Endometrium (tissue), 2 donors: ENCODE results near the gene KAZN.

Source experiments
- FAIRE-seq: peaks from 2 replicates; lab custom pipeline; 2012; peaks lifted over from hg19 to GRCh38; lab: Jason Lieb, UNC
- donor health status: control.
- donor health status: control.

Gene KAZN

GRCh38 chr1:14919751-14920150 is 321.3 kb downstream of the KAZN start:
- FAIRE-seq = no peak

GRCh38 chr1:14921057-14921456 is 322.6 kb downstream of the KAZN start:
- no peak for FAIRE-seq

DNA sequence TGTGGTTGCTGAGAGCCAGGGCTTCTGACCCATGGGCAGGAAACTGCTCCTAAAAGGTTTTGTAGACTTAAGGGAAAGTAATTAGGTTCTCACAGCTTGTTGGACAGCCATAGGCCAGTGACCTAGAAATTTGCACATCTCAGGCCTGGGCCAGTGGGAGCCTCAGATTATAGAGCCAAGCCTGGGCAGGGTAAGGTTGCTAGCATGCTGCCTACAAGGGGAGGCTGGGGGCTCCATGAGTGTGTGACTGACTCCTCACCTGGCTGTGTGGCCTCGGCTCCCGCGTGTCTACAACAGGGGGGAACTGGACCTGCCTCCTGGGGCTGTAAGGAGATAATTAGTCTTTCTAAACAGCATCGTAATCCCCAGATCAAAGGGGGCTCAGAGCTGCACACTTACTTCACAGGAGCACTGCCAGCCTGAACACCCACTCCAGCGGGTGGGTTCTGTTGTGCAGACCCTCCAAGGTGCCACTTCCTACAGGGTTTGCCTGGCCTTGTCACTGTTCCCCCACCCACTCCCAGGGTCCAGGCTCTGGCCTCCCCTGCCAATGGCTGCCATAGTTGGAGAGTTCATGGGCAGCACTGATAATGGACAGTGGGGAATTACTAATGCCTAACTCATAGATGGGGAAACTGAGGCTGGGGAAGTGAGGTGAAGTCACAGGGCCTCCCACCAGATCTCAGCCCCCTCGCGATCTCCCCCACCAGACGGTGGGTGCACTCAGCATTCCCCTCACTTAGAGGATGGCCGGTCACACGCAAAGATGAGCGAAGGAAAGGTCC is 324.6 kb downstream of the KAZN start:
- no peak for FAIRE-seq

DNA sequence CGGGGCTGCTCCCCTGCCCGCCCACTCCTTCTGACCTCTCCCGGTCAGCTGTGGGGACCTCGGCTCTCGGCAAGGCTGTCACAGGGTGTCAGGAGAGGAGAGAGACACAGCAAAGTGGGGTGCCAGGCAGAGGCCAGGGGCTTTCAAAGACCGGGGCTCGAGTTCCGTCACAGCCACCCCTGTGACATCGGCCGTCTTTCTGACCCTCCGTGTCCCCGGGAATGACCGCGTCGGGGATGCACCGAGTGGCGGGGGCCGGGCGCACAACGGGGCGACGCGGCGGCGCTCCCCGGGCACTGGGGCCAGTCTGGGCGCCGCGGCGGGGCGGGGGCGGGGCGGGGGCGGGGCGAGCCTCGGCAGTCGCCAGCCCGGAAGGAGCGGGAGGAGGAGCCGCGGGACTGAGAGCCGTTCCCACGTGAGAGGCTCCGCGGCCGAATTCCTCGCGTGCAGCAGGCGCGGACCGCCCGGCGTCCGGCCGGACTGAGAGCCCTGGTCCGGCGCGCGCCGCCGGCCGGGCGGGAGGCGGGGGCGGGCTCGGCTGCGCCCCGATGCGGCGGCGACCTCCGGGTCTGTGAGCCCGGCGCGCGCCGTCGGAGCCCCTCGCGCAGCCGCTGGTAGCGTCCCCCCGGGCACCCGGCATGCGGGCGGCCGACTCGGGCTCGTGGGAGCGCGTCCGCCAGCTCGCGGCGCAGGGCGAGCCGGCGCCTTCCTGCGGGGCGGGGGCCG is 325.4 kb downstream of the KAZN start:
- no peak for FAIRE-seq

GRCh38 chr1:14924455-14925331 is 326.2 kb downstream of the KAZN start:
- no peak for FAIRE-seq

GRCh38 chr1:14925336-14926136 is 327.1 kb downstream of the KAZN start:
- FAIRE-seq = no peak

GRCh38 chr1:14926229-14926628 is 327.7 kb downstream of the KAZN start:
- FAIRE-seq = no peak

DNA sequence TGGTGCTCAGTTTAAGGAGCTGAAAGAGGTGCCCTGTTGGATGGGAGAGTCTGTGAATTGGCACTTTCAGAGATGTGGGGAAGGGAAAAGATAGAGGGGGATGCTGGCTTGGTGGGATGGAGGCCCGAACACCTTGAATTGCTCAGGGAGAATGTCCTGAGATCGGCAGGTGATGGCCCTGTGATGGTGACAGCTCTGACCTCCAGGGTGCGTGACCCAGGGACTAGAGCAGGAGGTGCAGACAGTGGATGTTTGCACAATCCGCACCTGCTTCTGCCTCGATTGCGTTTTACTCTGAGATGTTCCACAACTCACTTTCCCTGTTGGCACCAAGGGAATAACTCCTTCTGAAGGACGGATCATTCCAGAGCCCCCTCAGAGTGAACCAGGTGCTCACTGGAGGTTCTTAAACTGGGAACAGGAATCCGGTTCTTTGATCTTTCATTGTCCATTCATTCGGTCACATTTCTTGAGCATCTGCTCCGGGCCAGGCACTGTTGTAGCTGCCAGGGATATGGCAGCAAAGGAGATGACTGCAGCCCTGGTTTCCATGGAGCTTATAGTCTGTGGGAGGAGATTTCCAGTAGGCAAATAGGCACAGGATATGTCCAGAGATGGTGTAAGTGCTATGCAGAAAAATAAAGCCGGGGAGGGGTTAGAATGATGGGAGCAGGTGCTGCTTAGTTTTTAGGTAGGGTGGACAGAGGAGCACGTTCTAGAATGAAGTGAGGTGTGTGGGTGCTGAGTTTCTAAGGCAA is 328.5 kb downstream of the KAZN start:
- FAIRE-seq = no peak

DNA sequence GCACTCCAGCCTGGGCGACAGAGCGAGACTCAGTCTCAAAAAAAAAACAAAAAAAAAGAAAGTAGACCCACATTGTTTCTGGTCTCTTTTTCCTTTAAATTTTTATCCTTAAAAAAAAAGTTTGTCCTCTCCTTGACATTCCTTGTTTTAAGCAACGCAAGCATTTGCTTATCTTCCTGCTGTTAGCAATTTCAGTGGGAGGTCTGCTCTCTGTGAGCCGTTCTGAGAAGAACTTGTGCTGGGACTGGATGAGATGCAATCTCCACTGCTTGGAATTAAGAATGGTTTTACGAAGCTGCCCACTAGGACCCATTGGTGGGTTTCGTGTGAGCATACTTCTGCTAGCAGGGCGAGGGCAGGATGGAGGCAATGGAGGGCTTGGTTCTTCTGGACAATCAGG is 329.9 kb downstream of the KAZN start:
- FAIRE-seq = no peak

GRCh38 chr1:14928886-14929546 is 330.5 kb downstream of the KAZN start:
- no peak for FAIRE-seq

DNA sequence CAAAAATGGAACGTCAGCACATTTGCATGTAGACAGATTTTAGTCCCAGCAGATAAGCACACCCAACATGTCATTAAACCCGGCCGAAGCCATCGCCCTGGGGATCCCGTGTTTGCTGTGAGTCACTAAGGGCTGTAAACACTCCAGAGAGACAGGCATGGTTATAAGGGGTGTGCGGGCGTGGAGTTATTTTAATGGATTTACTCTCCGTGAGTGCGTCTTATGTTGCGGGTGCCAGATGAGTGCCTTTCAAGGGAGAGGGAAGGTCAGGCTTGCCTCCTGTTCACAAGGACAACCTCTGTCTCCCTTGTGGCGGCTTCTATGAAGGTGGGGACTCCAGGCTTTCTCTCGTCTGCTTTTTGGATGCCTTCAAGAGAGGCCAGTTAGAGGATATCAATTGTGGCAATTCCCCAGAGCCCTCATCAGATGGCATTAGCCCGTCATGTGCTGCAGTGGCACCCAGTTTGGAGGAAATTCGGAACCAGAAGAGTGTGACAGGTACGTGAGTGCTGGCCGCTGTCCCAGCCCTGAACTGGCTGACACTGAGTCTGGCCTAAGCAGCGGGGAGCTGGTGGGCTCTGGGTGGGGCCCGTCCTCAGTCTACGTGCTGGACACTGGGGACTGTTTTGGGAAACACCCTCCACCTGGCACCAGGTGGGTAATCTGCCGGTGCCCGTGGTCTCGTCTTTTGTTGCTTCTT is 331.2 kb downstream of the KAZN start:
- no peak for FAIRE-seq

DNA sequence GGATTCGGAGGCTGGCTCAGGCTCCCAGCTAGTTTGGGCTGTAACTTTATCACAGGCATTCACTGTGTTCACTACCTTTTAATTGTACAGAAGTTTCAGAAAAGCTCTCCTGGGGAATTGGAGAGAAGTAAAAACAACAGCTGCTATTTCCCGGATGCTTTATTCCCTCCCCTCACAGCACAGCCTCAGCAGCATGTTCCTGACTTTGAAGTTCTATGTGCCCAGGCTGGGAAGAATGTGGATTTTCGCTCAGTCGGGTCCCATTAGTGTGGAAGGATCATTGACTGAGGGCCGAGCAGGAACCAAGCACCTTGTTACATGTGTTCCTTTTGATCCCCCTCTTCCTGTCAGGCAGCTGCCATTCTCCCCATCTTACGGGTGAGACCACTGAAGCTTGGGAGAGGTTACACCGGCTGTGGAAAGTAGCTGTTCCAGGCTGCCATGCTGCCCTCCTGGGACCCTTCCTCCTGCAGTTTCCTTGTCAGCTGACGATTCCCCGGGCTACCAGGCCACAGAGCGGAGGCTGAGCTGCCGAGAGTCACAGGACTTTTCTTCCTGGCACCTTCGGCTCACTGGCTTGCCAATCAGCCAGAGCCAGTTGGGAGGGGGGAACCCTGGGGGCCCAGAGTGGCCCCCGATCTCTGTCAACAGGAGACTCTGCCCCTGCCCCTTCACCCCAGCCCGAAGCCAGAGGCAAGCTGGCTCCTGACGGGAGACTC is 331.9 kb downstream of the KAZN start:
- no peak for FAIRE-seq

- no peak for FAIRE-seq
Measured at GRCh38 chr1:14932034-14932638, 333.7 kb downstream of the KAZN start.

DNA sequence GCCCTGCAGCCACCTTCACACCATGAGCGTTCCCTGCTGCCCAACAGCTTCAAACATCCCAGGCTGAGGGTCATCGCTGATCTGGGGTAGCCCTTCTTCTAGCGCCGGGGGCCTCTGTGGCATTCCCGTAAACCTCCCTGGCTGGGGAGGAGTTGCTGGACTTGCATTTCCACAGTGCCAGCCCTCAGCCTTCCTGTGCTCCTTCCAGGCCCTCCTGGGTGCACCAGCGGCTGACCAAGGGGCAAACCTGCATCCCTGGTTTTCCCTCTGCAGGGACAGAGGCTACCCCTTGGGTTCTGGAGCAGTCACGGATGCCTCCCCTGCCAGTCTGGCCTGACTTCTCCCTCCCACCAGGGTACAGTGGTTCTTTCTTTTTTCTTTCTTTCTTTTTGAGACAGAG is 336.4 kb downstream of the KAZN start:
- no peak for FAIRE-seq

- no peak for FAIRE-seq
Measured at GRCh38 chr1:14936815-14937214, 338.3 kb downstream of the KAZN start.

GRCh38 chr1:14937288-14937949 is 338.9 kb downstream of the KAZN start:
- no peak for FAIRE-seq

- no peak for FAIRE-seq
Measured at GRCh38 chr1:14939527-14940284, 341.2 kb downstream of the KAZN start.
